Suprapubic skin (tissue), 4 donors: Measurements from ENCODE around the gene KLF15. TPM values are rescaled to one million over a fixed set of nuclear protein-coding genes. Genes with fewer than 3 reads are reported as not detected.
A peak's percentile ranks its signal among the peaks of the same experiment; 100 is the strongest.

ENCODE experiments used
- DNase-seq, 2 donors: peaks; one replicate each; pipeline ENCODE4 v3.0.0-alpha.2; 2019; ENCODE audit warnings: low spot score in 2 of 2
- H3K27ac ChIP-seq: fragments of 200-600 bp; sonication (generic); one replicate; pipeline ENCODE4 v1.5.1; 2019
- H3K27me3 ChIP-seq: fragments of 200-600 bp; sonication (generic); one replicate; pipeline ENCODE4 v1.5.1; 2019
- H3K36me3 ChIP-seq: fragments of 200-600 bp; sonication (generic); one replicate; pipeline ENCODE4 v1.5.1; 2019
- H3K4me1 ChIP-seq: fragments of 200-600 bp; sonication (generic); one replicate; pipeline ENCODE4 v1.5.1; 2019
- H3K4me3 ChIP-seq: fragments of 200-600 bp; sonication (generic); one replicate; pipeline ENCODE4 v1.5.1; 2019; ENCODE audit warnings: mild to moderate bottlenecking
- H3K9me3 ChIP-seq: fragments of 200-600 bp; sonication (generic); one replicate; pipeline ENCODE4 v1.5.1; 2019
- EP300 ChIP-seq: sonication (generic); formaldehyde crosslinking; IDR thresholded peaks from one replicate; pipeline ENCODE4 v1.6.1; 2017; ENCODE audit warnings: antibody characterized with exemption
- POLR2A ChIP-seq, 2 donors: fragments of 450-650 bp; IDR thresholded peaks; one replicate each; pipeline ENCODE4 v1.6.1; 2017; ENCODE audit warnings: antibody characterized with exemption in 2 of 2, mild to moderate bottlenecking in 2 of 2, moderate library complexity in 2 of 2
- POLR2AphosphoS5 ChIP-seq, 3 donors: sonication (generic); formaldehyde crosslinking; IDR thresholded peaks; one replicate each; pipeline ENCODE4 v1.6.1; 2017; ENCODE audit warnings: antibody characterized with exemption in 3 of 3
- WGBS: methylation state at CpG from one replicate; pipeline ENCODE4 v1.1.5; 2018; 5-methylcytosine and 5-hydroxymethylcytosine counted together
- total RNA-seq, 4 donors: library from RNA; depleted of rRNA; stranded (reverse); fragments of >200 nt; gene quantifications; one replicate each; pipeline ENCODE4 v1.1.0, GENCODE V29; 2016
- TF ChIP-seq, protein P1 (sequence below), 2 donors: fragments of 200-600 bp in 1 of 2; fragments of 450-650 bp in 1 of 2; sonication (generic) in 1 of 2; IDR thresholded peaks; one replicate each; pipeline ENCODE4 v1.5.1; 2016 to 2019; ENCODE audit warnings: antibody characterized with exemption in 2 of 2, mild to moderate bottlenecking in 1 of 2, moderate library complexity in 1 of 2

KLF15 gene
- total RNA-seq, 4 donors from 2014 or later: 7.3 to 19.2 (median 14.3) TPM

DNA sequence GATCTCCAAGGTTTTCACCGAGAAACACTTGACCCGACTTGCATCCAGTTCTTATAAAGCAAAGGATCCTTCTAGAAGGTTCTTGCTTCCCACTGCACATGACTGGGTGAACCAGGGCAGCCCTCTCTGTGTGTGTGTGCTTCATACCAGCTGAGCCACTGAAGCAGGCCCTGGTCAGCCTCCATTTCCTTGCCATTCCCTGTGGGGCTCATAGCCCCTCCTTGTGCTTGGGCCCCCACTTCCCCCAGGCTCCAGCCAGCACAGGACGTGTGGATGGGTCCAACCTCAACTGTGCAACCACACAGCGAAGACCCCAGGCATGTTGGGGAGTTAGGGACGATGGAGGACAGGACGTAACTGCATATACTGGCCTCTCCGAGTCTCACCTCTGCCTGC is 15.5 kb downstream of the KLF15 start:
- WGBS: 92% methylated on average over 6 of the region's 7 CpGs
- H3K9me3 ChIP-seq: no peaks in the 10 kb centered on the region
- peaks cover 6% of the 10 kb centered on the region for H3K4me1 ChIP-seq
- no peak overlapping the region for H3K27ac ChIP-seq
- TF ChIP-seq EP300 (no peak), POLR2A (IDR thresholded peaks at IDR 0.05) (no peak), POLR2AphosphoS5 (IDR thresholded peaks at IDR 0.05) (no peak)
- TF ChIP-seq, protein P1, sequence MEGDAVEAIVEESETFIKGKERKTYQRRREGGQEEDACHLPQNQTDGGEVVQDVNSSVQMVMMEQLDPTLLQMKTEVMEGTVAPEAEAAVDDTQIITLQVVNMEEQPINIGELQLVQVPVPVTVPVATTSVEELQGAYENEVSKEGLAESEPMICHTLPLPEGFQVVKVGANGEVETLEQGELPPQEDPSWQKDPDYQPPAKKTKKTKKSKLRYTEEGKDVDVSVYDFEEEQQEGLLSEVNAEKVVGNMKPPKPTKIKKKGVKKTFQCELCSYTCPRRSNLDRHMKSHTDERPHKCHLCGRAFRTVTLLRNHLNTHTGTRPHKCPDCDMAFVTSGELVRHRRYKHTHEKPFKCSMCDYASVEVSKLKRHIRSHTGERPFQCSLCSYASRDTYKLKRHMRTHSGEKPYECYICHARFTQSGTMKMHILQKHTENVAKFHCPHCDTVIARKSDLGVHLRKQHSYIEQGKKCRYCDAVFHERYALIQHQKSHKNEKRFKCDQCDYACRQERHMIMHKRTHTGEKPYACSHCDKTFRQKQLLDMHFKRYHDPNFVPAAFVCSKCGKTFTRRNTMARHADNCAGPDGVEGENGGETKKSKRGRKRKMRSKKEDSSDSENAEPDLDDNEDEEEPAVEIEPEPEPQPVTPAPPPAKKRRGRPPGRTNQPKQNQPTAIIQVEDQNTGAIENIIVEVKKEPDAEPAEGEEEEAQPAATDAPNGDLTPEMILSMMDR (IDR thresholded peaks at IDR 0.05): no peak
- H3K27me3 ChIP-seq: peaks cover 15% of the 10 kb centered on the region
- H3K4me3 ChIP-seq: no peak overlapping the region
- DNase-seq: peak; percentile 50 to 66
- peaks cover 5% of the 10 kb centered on the region for H3K36me3 ChIP-seq

DNA sequence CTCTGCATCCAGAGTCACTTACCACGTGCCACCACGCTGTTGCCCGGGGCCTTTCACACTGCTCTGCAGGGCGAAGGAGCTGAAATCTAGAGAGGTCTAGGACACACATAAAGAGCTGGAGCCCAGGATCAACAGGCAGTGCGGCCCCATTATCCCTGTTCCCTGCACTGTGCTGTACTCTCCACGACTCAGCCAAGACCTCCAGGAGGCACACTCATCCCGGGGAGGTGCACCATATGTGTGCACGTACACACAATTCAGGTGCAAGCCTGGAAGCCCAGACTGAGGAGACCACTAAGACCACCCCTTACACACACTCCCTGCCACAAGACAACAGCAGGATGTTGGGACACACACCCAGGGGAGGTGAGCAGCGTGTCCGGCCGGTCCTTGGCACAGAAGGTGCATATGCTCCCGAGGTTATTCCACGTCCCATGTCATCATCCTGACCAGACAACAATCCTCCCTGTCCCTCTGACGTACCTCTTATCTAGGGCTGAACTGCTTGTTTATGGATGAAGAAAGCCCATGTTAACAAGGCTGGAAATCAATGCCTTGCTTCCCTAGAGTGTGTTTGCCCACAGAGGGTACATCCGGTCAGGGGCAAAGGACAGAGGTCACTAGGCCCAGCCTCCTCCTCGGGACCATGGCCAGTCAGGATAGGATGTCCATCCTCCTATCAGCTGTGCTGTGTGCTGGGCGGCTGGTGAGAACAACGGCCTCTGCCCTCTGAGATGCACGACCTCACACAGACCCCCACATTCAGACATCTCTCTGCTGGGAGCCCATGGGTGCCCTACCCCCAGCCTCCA is 16.1 kb downstream of the KLF15 start:
- Histone ChIP-seq H3K36me3 (peaks cover 4% of the 10 kb centered on the region), H3K27ac (no peak overlapping the region), H3K4me3 (no peak overlapping the region), H3K27me3 (peaks cover 15% of the 10 kb centered on the region), H3K9me3 (no peaks in the 10 kb centered on the region), H3K4me1 (peaks cover 6% of the 10 kb centered on the region)
- peak; percentile 38 to 48 for DNase-seq
- WGBS: 91% methylated on average over 15 of the region's 19 CpGs
- TF ChIP-seq EP300 (no peak), POLR2AphosphoS5 (IDR thresholded peaks at IDR 0.05) (no peak), POLR2A (IDR thresholded peaks at IDR 0.05) (no peak)
- TF ChIP-seq, protein P1 (IDR thresholded peaks at IDR 0.05): no peak

DNA sequence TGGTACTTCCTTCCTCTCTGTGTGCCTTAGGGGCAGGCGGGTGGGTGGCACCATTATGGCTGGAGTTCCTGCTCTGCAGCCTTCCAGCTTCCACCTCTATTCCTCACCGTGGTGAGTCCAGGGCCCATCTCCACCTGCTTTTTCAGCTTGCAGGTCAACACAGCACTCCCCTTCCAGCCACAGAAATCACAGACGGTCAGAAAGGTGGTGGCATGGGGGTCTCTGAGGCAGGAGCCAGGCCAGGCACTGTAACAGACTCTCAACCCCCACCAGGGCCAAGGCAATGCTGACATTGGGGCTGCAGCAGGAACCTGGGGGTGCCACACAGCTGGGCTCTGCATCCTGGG is 16.6 kb downstream of the KLF15 start:
- TF ChIP-seq POLR2A (IDR thresholded peaks at IDR 0.05) (no peak), POLR2AphosphoS5 (IDR thresholded peaks at IDR 0.05) (no peak), EP300 (no peak)
- TF ChIP-seq, protein P1 (IDR thresholded peaks at IDR 0.05): no peak
- H3K4me3 ChIP-seq: no peak overlapping the region
- H3K36me3 ChIP-seq: no peaks in the 10 kb centered on the region
- no peaks in the 10 kb centered on the region for H3K9me3 ChIP-seq
- H3K27ac ChIP-seq: no peak overlapping the region
- peaks cover 15% of the 10 kb centered on the region for H3K27me3 ChIP-seq
- 75% methylated on average over 2 of the region's 3 CpGs for WGBS
- H3K4me1 ChIP-seq: peaks cover 6% of the 10 kb centered on the region
- DNase-seq: peak in 1 of 2 donors; percentile 70

DNA sequence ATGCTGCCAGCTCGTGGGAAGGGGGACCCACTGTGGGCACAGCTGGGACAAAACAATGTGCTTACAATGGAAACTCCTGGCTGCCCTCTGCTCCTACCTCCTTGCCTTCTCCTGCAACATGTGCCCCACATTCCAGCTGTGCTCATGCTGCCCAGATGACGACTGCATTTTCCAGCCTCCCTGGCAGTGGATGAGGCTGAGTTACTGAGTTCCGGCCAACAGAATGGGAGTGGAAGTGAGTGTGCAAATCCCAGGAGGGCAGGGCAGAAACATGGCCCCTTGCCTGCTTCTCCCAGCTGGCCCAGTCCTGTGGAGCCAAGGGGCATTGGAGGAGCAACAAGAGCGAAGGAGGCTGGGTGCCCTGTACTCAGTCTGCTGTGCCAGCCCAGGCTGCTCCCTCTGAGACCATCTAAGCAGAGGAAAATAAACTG is 17.1 kb downstream of the KLF15 start:
- Histone ChIP-seq H3K27ac (no peak overlapping the region), H3K9me3 (no peaks in the 10 kb centered on the region), H3K4me1 (peaks cover 6% of the 10 kb centered on the region), H3K36me3 (no peaks in the 10 kb centered on the region), H3K4me3 (no peak overlapping the region), H3K27me3 (peaks cover 15% of the 10 kb centered on the region)
- peak; percentile 44 to 58 for DNase-seq
- WGBS: 50% methylated on average over 4 of the region's 4 CpGs
- TF ChIP-seq POLR2A (IDR thresholded peaks at IDR 0.05) (no peak), POLR2AphosphoS5 (IDR thresholded peaks at IDR 0.05) (no peak), EP300 (no peak)
- TF ChIP-seq, protein P1 (IDR thresholded peaks at IDR 0.05): no peak

DNA sequence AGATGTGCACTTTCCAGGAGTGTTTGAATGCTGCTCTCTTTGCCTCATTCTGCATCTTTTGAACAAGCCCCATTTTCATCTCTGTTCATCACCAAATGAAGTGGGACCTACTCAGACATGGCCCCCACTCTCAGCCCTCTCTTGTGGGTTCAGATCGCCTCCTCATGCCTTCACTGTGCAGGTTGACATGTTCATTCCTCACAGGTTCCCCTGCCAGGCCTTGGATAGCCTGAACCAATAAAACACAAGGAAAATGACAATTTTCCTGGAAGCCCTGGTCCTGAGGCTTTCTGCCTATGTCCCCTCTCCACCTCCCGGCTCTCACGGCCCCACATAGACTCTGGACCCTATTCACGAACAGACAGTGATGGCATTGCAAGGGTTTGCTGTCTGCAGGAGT is 17.7 kb downstream of the KLF15 start:
- H3K27ac ChIP-seq: no peak overlapping the region

More for the DNA sequence above, 17.7 kb downstream of the KLF15 start:
- WGBS: 80% methylated on average over 4 of the region's 4 CpGs
- peak in 1 of 2 donors; percentile 50 for DNase-seq
- Histone ChIP-seq H3K4me3 (no peak overlapping the region), H3K27me3 (peaks cover 15% of the 10 kb centered on the region), H3K4me1 (peaks cover 6% of the 10 kb centered on the region), H3K36me3 (no peaks in the 10 kb centered on the region), H3K9me3 (no peaks in the 10 kb centered on the region)
- TF ChIP-seq EP300: no peak
- TF ChIP-seq, protein P1 (IDR thresholded peaks at IDR 0.05): no peak
- no peak for TF ChIP-seq POLR2A (IDR thresholded peaks at IDR 0.05)
- no peak for TF ChIP-seq POLR2AphosphoS5 (IDR thresholded peaks at IDR 0.05)
